Right renal cortex interstitium (tissue), 3 donors: Measurements from ENCODE around the gene GPC6. TPM values are rescaled to one million over a fixed set of nuclear protein-coding genes. Genes with fewer than 3 reads are reported as not detected.

ENCODE experiments used
- DNase-seq, 3 donors: peaks; one replicate each; pipeline ENCODE4 v3.0.0-alpha.2; 2013; ENCODE audit warnings: low read depth in 3 of 3, low spot score in 2 of 3
- polyA plus RNA-seq, 3 donors: library from polyadenylated mRNA; unstranded; fragments of 120-200 nt; gene quantifications; one replicate each; pipeline ENCODE4 v1.2.1, GENCODE V29; 2013; ENCODE audit not compliant: insufficient read length in 3 of 3

Gene GPC6
- polyA plus RNA-seq, 3 donors = 56.7 to 71.0 (median 65.8) TPM

- DNase-seq = no peak
Measured at GRCh38 chr13:93266681-93267080, 40.1 kb downstream of the GPC6 start.

GRCh38 chr13:93268327-93269028, 41.9 kb downstream of the GPC6 start:
- no peak for DNase-seq

GRCh38 chr13:93270769-93271742, 44.4 kb downstream of the GPC6 start:
- DNase-seq = no peak

GRCh38 chr13:93279982-93280381, 53.4 kb downstream of the GPC6 start:
- no peak for DNase-seq

GRCh38 chr13:93280688-93281087, 54.1 kb downstream of the GPC6 start:
- DNase-seq = no peak

GRCh38 chr13:93283255-93283654, 56.6 kb downstream of the GPC6 start:
- no peak for DNase-seq

GRCh38 chr13:93284064-93284463, 57.5 kb downstream of the GPC6 start:
- DNase-seq = no peak

GRCh38 chr13:93286047-93286446, 59.4 kb downstream of the GPC6 start:
- DNase-seq = no peak

- no peak for DNase-seq
Measured at GRCh38 chr13:93289053-93289452, 62.4 kb downstream of the GPC6 start.

GRCh38 chr13:93289842-93290241, 63.2 kb downstream of the GPC6 start:
- DNase-seq = no peak

GRCh38 chr13:93290503-93290902, 63.9 kb downstream of the GPC6 start:
- DNase-seq = no peak

- no peak for DNase-seq
Measured at GRCh38 chr13:93292366-93292765, 65.8 kb downstream of the GPC6 start.

GRCh38 chr13:93293710-93294109, 67.1 kb downstream of the GPC6 start:
- no peak for DNase-seq

GRCh38 chr13:93296584-93296983, 70.0 kb downstream of the GPC6 start:
- DNase-seq = no peak

GRCh38 chr13:93298713-93299112, 72.1 kb downstream of the GPC6 start:
- no peak for DNase-seq

- no peak for DNase-seq
Measured at GRCh38 chr13:93304134-93304533, 77.5 kb downstream of the GPC6 start.

- DNase-seq = no peak
Measured at GRCh38 chr13:93304868-93305613, 78.4 kb downstream of the GPC6 start.

- DNase-seq = no peak
Measured at GRCh38 chr13:93305886-93306285, 79.3 kb downstream of the GPC6 start.

GRCh38 chr13:93307136-93307535, 80.5 kb downstream of the GPC6 start:
- DNase-seq = no peak

- DNase-seq = no peak
Measured at GRCh38 chr13:93307651-93308050, 81.0 kb downstream of the GPC6 start.

GRCh38 chr13:93309886-93310523, 83.4 kb downstream of the GPC6 start:
- no peak for DNase-seq
